ENCODE data around the gene PRIMPOL. TPM values are rescaled to one million over a fixed set of nuclear protein-coding genes. Genes with fewer than 3 reads are reported as not detected.

The PRIMPOL gene
- total RNA-seq, 2 donors from 2014 or later = 24.1 to 34.2 TPM

GRCh38 chr4:184712322-184712721 is 62.8 kb downstream of the PRIMPOL start:
- Mint-ChIP-seq H3K36me3 (ENCODE audit: insufficient read depth in 2 of 2) (peaks cover 18 to 65% of the 10 kb centered on the region in 2 donors), H3K4me3 (no peak overlapping the region), H3K9me3 (no peaks in the 10 kb centered on the region), H3K4me1 (ENCODE audit: low read depth) (peaks cover 3% of the 10 kb centered on the region), H3K27ac (no peak overlapping the region), H3K27me3 (ENCODE audit: low read depth) (no peaks in the 10 kb centered on the region)
- no peak for ATAC-seq (replicated peaks in 1 of 2)
- no peak for DNase-seq

DNA sequence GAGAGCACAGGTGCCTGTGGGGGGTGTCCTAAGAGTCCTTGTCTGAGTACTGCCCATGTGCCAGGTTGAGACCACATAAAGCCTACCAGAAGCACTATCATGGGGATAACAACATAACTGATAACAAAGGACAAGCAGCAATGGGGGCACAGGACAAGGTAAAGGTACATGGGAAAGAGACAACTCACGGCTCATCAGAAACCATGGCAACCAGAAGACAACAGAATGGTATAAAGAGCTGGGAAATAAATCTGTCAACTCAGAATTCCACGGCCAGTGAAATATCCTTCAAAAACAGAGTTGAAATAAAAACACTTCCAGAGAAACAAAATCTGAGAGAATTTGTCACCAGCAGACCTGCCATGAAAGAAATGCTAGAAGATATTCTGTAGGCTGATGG is 64.3 kb downstream of the PRIMPOL start:
- H3K27me3 Mint-ChIP-seq (ENCODE audit: low read depth) = no peaks in the 10 kb centered on the region
- ATAC-seq (replicated peaks in 1 of 2) (no peak), DNase-seq (no peak)
- H3K36me3 Mint-ChIP-seq (ENCODE audit: insufficient read depth in 2 of 2) = peaks cover 18 to 61% of the 10 kb centered on the region in 2 donors
- H3K4me3 Mint-ChIP-seq = no peak overlapping the region
- H3K9me3 Mint-ChIP-seq = no peaks in the 10 kb centered on the region
- H3K27ac Mint-ChIP-seq = no peak overlapping the region
- H3K4me1 Mint-ChIP-seq (ENCODE audit: low read depth) = no peaks in the 10 kb centered on the region

- Mint-ChIP-seq H3K4me3 (no peak overlapping the region), H3K27ac (no peak overlapping the region), H3K36me3 (ENCODE audit: insufficient read depth in 2 of 2) (peaks cover 25 to 65% of the 10 kb centered on the region in 2 donors), H3K9me3 (no peaks in the 10 kb centered on the region), H3K27me3 (ENCODE audit: low read depth) (no peaks in the 10 kb centered on the region), H3K4me1 (ENCODE audit: low read depth) (no peaks in the 10 kb centered on the region)
- DNase-seq (no peak), ATAC-seq (replicated peaks in 1 of 2) (no peak)
Measured at GRCh38 chr4:184715526-184715925, 66.0 kb downstream of the PRIMPOL start.

DNA sequence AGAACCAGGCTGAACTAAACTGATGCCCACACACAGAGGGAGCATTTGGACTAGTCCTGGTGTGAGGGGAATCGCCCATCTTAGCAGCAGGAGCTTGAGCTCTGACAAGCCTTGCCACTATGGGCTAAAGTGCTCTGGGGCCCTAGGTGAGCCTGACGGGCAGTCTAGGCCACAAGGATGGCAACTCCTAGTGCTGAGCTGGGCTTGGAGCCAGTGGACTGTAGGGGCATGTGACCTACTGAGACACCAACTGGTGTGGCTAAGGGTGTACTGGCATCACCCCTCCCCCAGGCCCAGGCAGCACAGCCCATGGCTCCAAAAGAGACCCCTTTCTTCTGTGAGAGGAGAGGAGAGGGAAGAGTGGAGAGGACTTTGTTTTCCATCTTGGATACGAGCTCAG is 69.9 kb downstream of the PRIMPOL start:
- no peak overlapping the region for H3K4me3 Mint-ChIP-seq
- no peaks in the 10 kb centered on the region for H3K27me3 Mint-ChIP-seq (ENCODE audit: low read depth)
- ATAC-seq (replicated peaks in 1 of 2) (no peak), DNase-seq (no peak)
- peaks cover 0 to 11% of the 10 kb centered on the region in 2 donors for H3K9me3 Mint-ChIP-seq
- no peaks in the 10 kb centered on the region for H3K4me1 Mint-ChIP-seq (ENCODE audit: low read depth)
- no peak overlapping the region for H3K27ac Mint-ChIP-seq
- peaks cover 40 to 76% of the 10 kb centered on the region in 2 donors for H3K36me3 Mint-ChIP-seq (ENCODE audit: insufficient read depth in 2 of 2)

GRCh38 chr4:184721254-184721653 is 71.7 kb downstream of the PRIMPOL start:
- peaks cover 0 to 11% of the 10 kb centered on the region in 2 donors for H3K9me3 Mint-ChIP-seq
- no peaks in the 10 kb centered on the region for H3K4me1 Mint-ChIP-seq (ENCODE audit: low read depth)
- peak overlapping the region; percentile 58 for H3K27ac Mint-ChIP-seq
- no peaks in the 10 kb centered on the region for H3K27me3 Mint-ChIP-seq (ENCODE audit: low read depth)
- no peak for ATAC-seq (replicated peaks in 1 of 2)
- H3K4me3 Mint-ChIP-seq = no peak overlapping the region
- peaks cover 41 to 79% of the 10 kb centered on the region in 2 donors for H3K36me3 Mint-ChIP-seq (ENCODE audit: insufficient read depth in 2 of 2)
- no peak for DNase-seq

- peak overlapping the region; percentile 79 for H3K27ac Mint-ChIP-seq
- H3K4me1 Mint-ChIP-seq (ENCODE audit: low read depth) = no peaks in the 10 kb centered on the region
- no peak for DNase-seq
- H3K36me3 Mint-ChIP-seq (ENCODE audit: insufficient read depth in 2 of 2) = peaks cover 41 to 79% of the 10 kb centered on the region in 2 donors
- peaks cover 0 to 11% of the 10 kb centered on the region in 2 donors for H3K9me3 Mint-ChIP-seq
- H3K4me3 Mint-ChIP-seq = no peak overlapping the region
- peak in 1 of 2 donors; percentile 47 for ATAC-seq (replicated peaks in 1 of 2)
- no peaks in the 10 kb centered on the region for H3K27me3 Mint-ChIP-seq (ENCODE audit: low read depth)
Measured at GRCh38 chr4:184722798-184723197, 73.3 kb downstream of the PRIMPOL start.

- Mint-ChIP-seq H3K27me3 (ENCODE audit: low read depth) (no peaks in the 10 kb centered on the region), H3K4me1 (ENCODE audit: low read depth) (peaks cover 14% of the 10 kb centered on the region), H3K27ac (no peak overlapping the region), H3K9me3 (no peaks in the 10 kb centered on the region), H3K36me3 (ENCODE audit: insufficient read depth in 2 of 2) (peaks cover 20 to 68% of the 10 kb centered on the region in 2 donors), H3K4me3 (no peak overlapping the region)
- DNase-seq = no peak
- ATAC-seq (replicated peaks in 1 of 2) = no peak
Measured at GRCh38 chr4:184727430-184727829, 77.9 kb downstream of the PRIMPOL start.

- H3K36me3 Mint-ChIP-seq (ENCODE audit: insufficient read depth in 2 of 2) = peaks cover 16 to 61% of the 10 kb centered on the region in 2 donors
- H3K4me1 Mint-ChIP-seq (ENCODE audit: low read depth) = peaks cover 24% of the 10 kb centered on the region
- H3K4me3 Mint-ChIP-seq = no peak overlapping the region
- no peaks in the 10 kb centered on the region for H3K9me3 Mint-ChIP-seq
- H3K27me3 Mint-ChIP-seq (ENCODE audit: low read depth) = no peaks in the 10 kb centered on the region
- ATAC-seq (replicated peaks in 1 of 2) (no peak), DNase-seq (no peak)
- no peak overlapping the region for H3K27ac Mint-ChIP-seq
Measured at GRCh38 chr4:184728858-184729257, 79.3 kb downstream of the PRIMPOL start.

- ATAC-seq (replicated peaks in 1 of 2) (no peak), DNase-seq (no peak)
- peaks cover 13 to 51% of the 10 kb centered on the region in 2 donors for H3K36me3 Mint-ChIP-seq (ENCODE audit: insufficient read depth in 2 of 2)
- H3K4me1 Mint-ChIP-seq (ENCODE audit: low read depth) = peaks cover 31% of the 10 kb centered on the region
- no peak overlapping the region for H3K4me3 Mint-ChIP-seq
- H3K27ac Mint-ChIP-seq = no peak overlapping the region
- H3K9me3 Mint-ChIP-seq = no peaks in the 10 kb centered on the region
- no peaks in the 10 kb centered on the region for H3K27me3 Mint-ChIP-seq (ENCODE audit: low read depth)
Measured at GRCh38 chr4:184729946-184730345, 80.4 kb downstream of the PRIMPOL start.

DNA sequence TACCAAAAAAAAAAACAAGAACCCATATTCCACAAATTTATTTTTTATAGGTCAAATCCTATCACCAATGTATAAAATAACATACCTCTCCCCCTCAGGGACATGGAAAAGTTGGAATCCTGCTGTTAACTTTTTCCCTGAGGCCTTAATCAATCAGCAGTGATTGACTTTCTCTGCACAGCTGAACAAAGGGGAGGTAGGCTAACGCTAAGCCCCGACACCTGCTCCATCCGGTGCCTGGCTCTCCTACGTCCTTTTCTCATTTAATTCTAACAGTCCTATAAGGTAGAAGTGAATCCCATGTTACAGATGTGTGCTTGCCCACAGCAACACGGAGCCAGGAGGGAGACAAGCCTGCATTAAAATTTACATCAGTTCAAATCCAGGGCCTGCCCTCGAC is 81.5 kb downstream of the PRIMPOL start:
- Mint-ChIP-seq H3K9me3 (no peaks in the 10 kb centered on the region), H3K27ac (peak overlapping the region; percentile 73), H3K36me3 (ENCODE audit: insufficient read depth in 2 of 2) (peaks cover 11 to 44% of the 10 kb centered on the region in 2 donors), H3K4me1 (ENCODE audit: low read depth) (peaks cover 31% of the 10 kb centered on the region), H3K4me3 (peak overlapping the region in 1 of 2 donors; percentile 46), H3K27me3 (ENCODE audit: low read depth) (no peaks in the 10 kb centered on the region)
- ATAC-seq (replicated peaks in 1 of 2) = no peak
- no peak for DNase-seq

GRCh38 chr4:184732126-184732525 is 82.6 kb downstream of the PRIMPOL start:
- H3K27me3 Mint-ChIP-seq (ENCODE audit: low read depth) = no peaks in the 10 kb centered on the region
- peak in 1 of 2 donors; percentile 16 for DNase-seq
- peak overlapping the region; percentile 99 to 100 for H3K4me3 Mint-ChIP-seq
- H3K27ac Mint-ChIP-seq = peak overlapping the region; percentile 84
- peaks cover 9 to 37% of the 10 kb centered on the region in 2 donors for H3K36me3 Mint-ChIP-seq (ENCODE audit: insufficient read depth in 2 of 2)
- H3K4me1 Mint-ChIP-seq (ENCODE audit: low read depth) = peaks cover 31% of the 10 kb centered on the region
- no peaks in the 10 kb centered on the region for H3K9me3 Mint-ChIP-seq
- ATAC-seq (replicated peaks in 1 of 2) = no peak

GRCh38 chr4:184733654-184734524 is 84.4 kb downstream of the PRIMPOL start, which contains the start of gene CENPU:
Gene CENPU, minus strand, starts transcription at chr4:184734096. Its CDS starts 34 bp downstream, at chr4:184734062.
- Mint-ChIP-seq H3K27ac (peak within 1 kb of the TSS; percentile 87), H3K27me3 (ENCODE audit: low read depth) (no peaks in the 10 kb centered on the region), H3K9me3 (no peaks in the 10 kb centered on the region), H3K4me3 (peak within 1 kb of the TSS; percentile 99 to 100), H3K4me1 (ENCODE audit: low read depth) (peaks cover 31% of the 10 kb centered on the region), H3K36me3 (ENCODE audit: insufficient read depth in 2 of 2) (peaks cover 2 to 20% of the 10 kb centered on the region in 2 donors)
- peak; percentile 97 to 98 for DNase-seq
- ATAC-seq (replicated peaks in 1 of 2) = peak; percentile 91 to 92

DNA sequence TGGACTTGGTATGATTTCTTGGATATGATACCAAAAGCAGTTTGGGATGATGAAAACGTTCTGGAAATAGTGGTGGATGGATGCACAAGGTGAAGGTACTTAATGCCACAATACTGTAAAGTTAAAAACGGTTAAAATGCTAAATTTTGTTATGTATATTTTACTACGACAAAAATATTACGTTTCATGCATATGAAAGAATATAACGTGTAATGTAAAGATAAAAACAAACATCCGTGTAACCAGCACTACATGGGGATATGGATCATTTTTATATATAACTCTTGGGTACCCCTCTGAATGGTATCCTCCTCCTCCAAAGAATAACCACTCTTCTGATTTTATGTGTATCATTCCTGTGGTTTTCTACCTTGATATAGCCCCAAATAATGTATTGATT is 85.2 kb downstream of the PRIMPOL start:
- Mint-ChIP-seq H3K27me3 (ENCODE audit: low read depth) (no peaks in the 10 kb centered on the region), H3K27ac (no peak overlapping the region), H3K36me3 (ENCODE audit: insufficient read depth in 2 of 2) (peaks cover 2 to 17% of the 10 kb centered on the region in 2 donors), H3K4me1 (ENCODE audit: low read depth) (peaks cover 36% of the 10 kb centered on the region), H3K4me3 (peak overlapping the region; percentile 99 to 100), H3K9me3 (no peaks in the 10 kb centered on the region)
- ATAC-seq (replicated peaks in 1 of 2) (no peak), DNase-seq (no peak)
